NT2/D1 (cell line): ENCODE results near the gene TBCK.

Source experiments
- DNase-seq: peaks from one replicate; pipeline ENCODE4 v3.0.0-alpha.2; 2011; ENCODE audit warnings: low read depth, low spot score
- H3K27me3 ChIP-seq: 2 replicates; pipeline ENCODE4 v1.6.0; 2011; ENCODE audit warnings: mild to moderate bottlenecking; ENCODE audit not compliant: insufficient read length, insufficient read depth
- H3K36me3 ChIP-seq: 2 replicates; pipeline ENCODE4 v1.6.1; 2011; ENCODE audit warnings: mild to moderate bottlenecking, low read length, mixed read lengths; ENCODE audit not compliant: insufficient read depth, insufficient read length
- H3K4me1 ChIP-seq: 2 replicates; pipeline ENCODE4 v1.5.1; 2011; ENCODE audit not compliant: insufficient read depth, insufficient read length
- H3K4me3 ChIP-seq: 2 replicates; pipeline ENCODE4 v1.5.1; 2011; ENCODE audit warnings: low read depth; ENCODE audit not compliant: insufficient read length
- H3K9ac ChIP-seq: 2 replicates; pipeline ENCODE4 v1.6.0; 2011; ENCODE audit warnings: low read depth; ENCODE audit not compliant: insufficient read length
- H3K9me3 ChIP-seq: 2 replicates; pipeline ENCODE4 v1.5.1; 2011; ENCODE audit warnings: mild to moderate bottlenecking, low read length; ENCODE audit not compliant: insufficient read depth
- SUZ12 ChIP-seq: IDR thresholded peaks from 2 replicates; pipeline ENCODE4 v1.6.1; 2011; ENCODE audit not compliant: insufficient read length, insufficient read depth; ENCODE audit errors: extremely low read depth
- YY1 ChIP-seq: IDR thresholded peaks from 2 replicates; pipeline ENCODE4 v1.6.1; 2011; ENCODE audit not compliant: insufficient read length, insufficient read depth
- ZNF274 ChIP-seq: IDR thresholded peaks from 2 replicates; pipeline ENCODE4 v1.6.1; 2011; ENCODE audit warnings: mild to moderate bottlenecking, low read depth, low read length

Gene TBCK

GRCh38 chr4:106351016-106351415 is 35.0 kb upstream of the TBCK start:
- peaks cover 21% of the 10 kb centered on the region for H3K36me3 ChIP-seq
- TF ChIP-seq SUZ12 (no peak), YY1 (no peak), ZNF274 (no peak)
- H3K27me3 ChIP-seq, result no peaks in the 10 kb centered on the region
- no peak overlapping the region for H3K9ac ChIP-seq
- H3K4me3 ChIP-seq, result no peak overlapping the region
- no peaks in the 10 kb centered on the region for H3K9me3 ChIP-seq
- H3K4me1 ChIP-seq, result no peaks in the 10 kb centered on the region
- no peak for DNase-seq

GRCh38 chr4:106347167-106347566 is 31.2 kb upstream of the TBCK start:
- TF ChIP-seq YY1 (no peak), ZNF274 (no peak), SUZ12 (no peak)
- Histone ChIP-seq H3K9me3 (no peaks in the 10 kb centered on the region), H3K9ac (no peak overlapping the region), H3K4me1 (no peaks in the 10 kb centered on the region), H3K27me3 (no peaks in the 10 kb centered on the region), H3K4me3 (no peak overlapping the region), H3K36me3 (peaks cover 26% of the 10 kb centered on the region)
- DNase-seq, result no peak

GRCh38 chr4:106344647-106344970 is 28.6 kb upstream of the TBCK start:
- Histone ChIP-seq H3K9me3 (no peaks in the 10 kb centered on the region), H3K4me3 (no peak overlapping the region), H3K4me1 (no peaks in the 10 kb centered on the region), H3K36me3 (peaks cover 24% of the 10 kb centered on the region), H3K27me3 (no peaks in the 10 kb centered on the region), H3K9ac (no peak overlapping the region)
- DNase-seq, result no peak
- TF ChIP-seq SUZ12 (no peak), ZNF274 (no peak), YY1 (no peak)

GRCh38 chr4:106343865-106344646 is 28.0 kb upstream of the TBCK start:
- Histone ChIP-seq H3K9ac (no peak overlapping the region), H3K4me1 (no peaks in the 10 kb centered on the region), H3K4me3 (no peak overlapping the region), H3K36me3 (peaks cover 24% of the 10 kb centered on the region), H3K27me3 (no peaks in the 10 kb centered on the region), H3K9me3 (no peaks in the 10 kb centered on the region)
- no peak for DNase-seq
- no peak for TF ChIP-seq SUZ12
- TF ChIP-seq YY1, result no peak
- TF ChIP-seq ZNF274, result no peak

- H3K36me3 ChIP-seq, result peaks cover 34% of the 10 kb centered on the region
- DNase-seq, result no peak
- peaks cover 12% of the 10 kb centered on the region; the same call in 1 of the 2 replicates for H3K9me3 ChIP-seq
- H3K9ac ChIP-seq, result no peak overlapping the region
- H3K4me3 ChIP-seq, result no peak overlapping the region
- TF ChIP-seq YY1 (no peak), SUZ12 (no peak)
- H3K27me3 ChIP-seq, result no peaks in the 10 kb centered on the region
- H3K4me1 ChIP-seq, result no peaks in the 10 kb centered on the region
Observed at GRCh38 chr4:106340774-106341173, 24.8 kb upstream of the TBCK start.

GRCh38 chr4:106339431-106339830 is 23.4 kb upstream of the TBCK start:
- no peak overlapping the region for H3K4me3 ChIP-seq
- H3K4me1 ChIP-seq, result no peaks in the 10 kb centered on the region
- H3K36me3 ChIP-seq, result peaks cover 36% of the 10 kb centered on the region
- no peak for DNase-seq
- peaks cover 12% of the 10 kb centered on the region; the same call in 1 of the 2 replicates for H3K9me3 ChIP-seq
- H3K27me3 ChIP-seq, result no peaks in the 10 kb centered on the region
- TF ChIP-seq ZNF274 (no peak), YY1 (no peak), SUZ12 (no peak)
- H3K9ac ChIP-seq, result no peak overlapping the region

- Histone ChIP-seq H3K9me3 (peaks cover 12% of the 10 kb centered on the region; the same call in 1 of the 2 replicates), H3K4me3 (no peak overlapping the region), H3K36me3 (peaks cover 42% of the 10 kb centered on the region), H3K9ac (no peak overlapping the region), H3K27me3 (no peaks in the 10 kb centered on the region), H3K4me1 (no peaks in the 10 kb centered on the region)
- no peak for DNase-seq
- TF ChIP-seq SUZ12, result no peak
- TF ChIP-seq ZNF274, result no peak
- TF ChIP-seq YY1, result no peak
Observed at GRCh38 chr4:106338671-106339070, 22.7 kb upstream of the TBCK start.
